HEK293 (cell line): ENCODE data around the gene CWC25.

Experiments used
- CTCF ChIA-PET: fragments of 350-600 bp; formaldehyde crosslinking; extraction: SDS; loops from one replicate; lab custom pipeline; 2021; ENCODE audit warnings: antibody characterized with exemption; lab: Yijun Ruan, JAX
- POLR2A ChIA-PET: fragments of 300-600 bp; formaldehyde crosslinking; extraction: SDS; loops from one replicate; lab custom pipeline; 2020; ENCODE audit warnings: antibody characterized with exemption, inconsistent platforms; lab: Yijun Ruan, JAX
- H3K27ac ChIP-seq: fragments of 200-500 bp; sonication (Bioruptor generic); 2 replicates; pipeline ENCODE4 v1.5.1; 2014; ENCODE audit warnings: low read depth, low read length, control low read depth, inconsistent platforms; ENCODE audit errors: extremely low read depth
- H3K36me3 ChIP-seq, 2 experiments: fragments of 200-500 bp in 1 of 2; sonication (Bioruptor generic) in 1 of 2; 1 replicate in 1 of 2; 2 replicates in 1 of 2; pipeline ENCODE4 v1.5.1; 2014 to 2017; ENCODE audit warnings: inconsistent platforms in 2 of 2, low read length in 2 of 2; ENCODE audit not compliant: control insufficient read depth in 2 of 2, insufficient read depth in 1 of 2
- H3K4me1 ChIP-seq: fragments of 200-500 bp; sonication (Bioruptor generic); 2 replicates; pipeline ENCODE4 v1.5.1; 2014; ENCODE audit warnings: mild to moderate bottlenecking, low read length, inconsistent platforms; ENCODE audit not compliant: control insufficient read depth, insufficient read depth
- H3K4me3 ChIP-seq: 2 replicates; pipeline ENCODE4 v1.5.1; 2011; ENCODE audit warnings: low read depth, mild to moderate bottlenecking, control low read depth, low read length, moderate library complexity
- H3K9me3 ChIP-seq: fragments of 200-500 bp; sonication (Bioruptor generic); 2 replicates; pipeline ENCODE4 v1.5.1; 2014; ENCODE audit warnings: low read depth, low read length, inconsistent platforms; ENCODE audit not compliant: control insufficient read depth, insufficient read depth
- GLIS2 ChIP-seq: fragments of 450-650 bp; formaldehyde crosslinking; IDR thresholded peaks from 2 replicates; pipeline ENCODE4 v1.5.1; 2016; ENCODE audit warnings: missing biosample characterization, missing genetic modification characterization
- KLF1 ChIP-seq: fragments of 450-650 bp; formaldehyde crosslinking; IDR thresholded peaks from 2 replicates; pipeline ENCODE4 v1.5.1; 2016; ENCODE audit warnings: missing biosample characterization, missing genetic modification characterization
- RBAK ChIP-seq: fragments of 450-650 bp; formaldehyde crosslinking; IDR thresholded peaks from 2 replicates; pipeline ENCODE4 v1.5.1; 2016; ENCODE audit warnings: missing biosample characterization, missing genetic modification characterization
- YY1 ChIP-seq: fragments of 450-650 bp; formaldehyde crosslinking; IDR thresholded peaks from 2 replicates; pipeline ENCODE4 v1.5.1; 2018; ENCODE audit warnings: missing biosample characterization, missing genetic modification characterization
- ZNF48 ChIP-seq: fragments of 450-650 bp; formaldehyde crosslinking; IDR thresholded peaks from 2 replicates; pipeline ENCODE4 v1.5.1; 2016; ENCODE audit warnings: missing biosample characterization, missing genetic modification characterization
- ZNF558 ChIP-seq: fragments of 450-650 bp; formaldehyde crosslinking; IDR thresholded peaks from 2 replicates; pipeline ENCODE4 v1.5.1; 2016; ENCODE audit warnings: missing biosample characterization, missing genetic modification characterization
- ZNF610 ChIP-seq: fragments of 450-650 bp; formaldehyde crosslinking; IDR thresholded peaks from 2 replicates; pipeline ENCODE4 v1.5.1; 2016; ENCODE audit warnings: missing biosample characterization, missing genetic modification characterization, borderline replicate concordance
- ZNF660 ChIP-seq: fragments of 450-650 bp; IDR thresholded peaks from 2 replicates; pipeline ENCODE4 v1.5.1; 2018; ENCODE audit warnings: missing biosample characterization, mild to moderate bottlenecking, missing genetic modification characterization
- ZSCAN30 ChIP-seq: fragments of 450-650 bp; IDR thresholded peaks from 2 replicates; pipeline ENCODE4 v1.5.1; 2018; ENCODE audit warnings: missing biosample characterization, mild to moderate bottlenecking, missing genetic modification characterization, moderate library complexity
- TF ChIP-seq, protein P1 (sequence below): fragments of 450-650 bp; formaldehyde crosslinking; IDR thresholded peaks from 2 replicates; pipeline ENCODE4 v1.5.1; 2016; ENCODE audit warnings: missing biosample characterization, missing genetic modification characterization
- TF ChIP-seq, protein P2 (sequence below): fragments of 450-650 bp; formaldehyde crosslinking; IDR thresholded peaks from 2 replicates; pipeline ENCODE4 v1.5.1; 2016; ENCODE audit warnings: missing biosample characterization, missing genetic modification characterization, borderline replicate concordance
- TF ChIP-seq, protein P3 (sequence below): fragments of 450-650 bp; formaldehyde crosslinking; IDR thresholded peaks from 2 replicates; pipeline ENCODE4 v1.5.1; 2016; ENCODE audit warnings: missing biosample characterization, missing genetic modification characterization
- TF ChIP-seq, protein P4 (sequence below): fragments of 450-650 bp; formaldehyde crosslinking; IDR thresholded peaks from 2 replicates; pipeline ENCODE4 v1.5.1; 2016; ENCODE audit warnings: missing biosample characterization, missing genetic modification characterization
- TF ChIP-seq, protein P5 (sequence below): fragments of 450-650 bp; formaldehyde crosslinking; IDR thresholded peaks from 2 replicates; pipeline ENCODE4 v1.5.1; 2016; ENCODE audit warnings: missing biosample characterization, missing genetic modification characterization
- TF ChIP-seq, protein P6 (sequence below): fragments of 450-650 bp; formaldehyde crosslinking; IDR thresholded peaks from 2 replicates; pipeline ENCODE4 v1.5.1; 2016; ENCODE audit warnings: missing biosample characterization, missing genetic modification characterization
- TF ChIP-seq, protein P7 (sequence below): sonication (generic); formaldehyde crosslinking; IDR thresholded peaks from 2 replicates; pipeline ENCODE4 v1.8.1; 2022; ENCODE audit warnings: mild to moderate bottlenecking, moderate library complexity, missing genetic modification reagents

The CWC25 gene

DNA sequence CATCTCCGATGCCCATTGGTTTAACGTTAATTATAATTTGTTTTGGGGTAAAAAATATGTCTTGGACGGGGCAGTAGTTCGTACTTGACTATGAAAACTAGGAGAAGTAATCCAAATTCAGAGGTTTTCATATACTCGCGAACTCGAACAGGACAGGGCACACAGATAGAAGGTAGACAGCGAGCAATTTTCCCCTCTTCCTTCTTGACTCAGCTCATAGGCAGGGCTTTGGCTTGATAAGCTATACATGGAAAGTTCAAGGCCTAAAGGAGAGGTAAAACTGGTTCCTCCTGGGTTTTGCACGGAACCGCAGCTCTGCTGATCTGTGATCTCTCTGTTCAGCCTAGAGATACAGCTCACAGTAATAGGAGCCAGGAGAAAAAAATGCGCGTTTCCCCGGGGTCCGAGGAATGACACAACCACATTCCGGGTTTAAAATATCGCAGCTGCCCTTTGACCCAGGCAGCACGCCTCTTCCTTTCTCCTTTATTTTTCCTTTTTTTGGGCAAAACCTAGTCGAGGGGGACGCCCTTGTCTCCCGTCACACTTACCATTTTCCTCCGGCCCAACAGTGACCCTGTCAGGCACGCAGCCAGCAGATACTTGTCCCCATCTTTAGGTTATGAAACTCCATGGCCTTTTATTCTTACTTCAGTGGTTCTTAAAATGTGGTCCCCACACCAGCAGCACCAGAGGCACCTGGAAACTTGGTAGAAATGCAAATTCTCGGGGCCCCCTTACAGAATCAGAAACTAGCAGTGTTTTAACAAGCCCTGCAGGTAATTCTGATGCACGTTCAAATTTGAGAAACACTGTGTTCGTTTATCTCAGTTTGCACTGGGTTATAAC is 43.1 kb upstream of the CWC25 start (continued):
- TF ChIP-seq, protein P1, sequence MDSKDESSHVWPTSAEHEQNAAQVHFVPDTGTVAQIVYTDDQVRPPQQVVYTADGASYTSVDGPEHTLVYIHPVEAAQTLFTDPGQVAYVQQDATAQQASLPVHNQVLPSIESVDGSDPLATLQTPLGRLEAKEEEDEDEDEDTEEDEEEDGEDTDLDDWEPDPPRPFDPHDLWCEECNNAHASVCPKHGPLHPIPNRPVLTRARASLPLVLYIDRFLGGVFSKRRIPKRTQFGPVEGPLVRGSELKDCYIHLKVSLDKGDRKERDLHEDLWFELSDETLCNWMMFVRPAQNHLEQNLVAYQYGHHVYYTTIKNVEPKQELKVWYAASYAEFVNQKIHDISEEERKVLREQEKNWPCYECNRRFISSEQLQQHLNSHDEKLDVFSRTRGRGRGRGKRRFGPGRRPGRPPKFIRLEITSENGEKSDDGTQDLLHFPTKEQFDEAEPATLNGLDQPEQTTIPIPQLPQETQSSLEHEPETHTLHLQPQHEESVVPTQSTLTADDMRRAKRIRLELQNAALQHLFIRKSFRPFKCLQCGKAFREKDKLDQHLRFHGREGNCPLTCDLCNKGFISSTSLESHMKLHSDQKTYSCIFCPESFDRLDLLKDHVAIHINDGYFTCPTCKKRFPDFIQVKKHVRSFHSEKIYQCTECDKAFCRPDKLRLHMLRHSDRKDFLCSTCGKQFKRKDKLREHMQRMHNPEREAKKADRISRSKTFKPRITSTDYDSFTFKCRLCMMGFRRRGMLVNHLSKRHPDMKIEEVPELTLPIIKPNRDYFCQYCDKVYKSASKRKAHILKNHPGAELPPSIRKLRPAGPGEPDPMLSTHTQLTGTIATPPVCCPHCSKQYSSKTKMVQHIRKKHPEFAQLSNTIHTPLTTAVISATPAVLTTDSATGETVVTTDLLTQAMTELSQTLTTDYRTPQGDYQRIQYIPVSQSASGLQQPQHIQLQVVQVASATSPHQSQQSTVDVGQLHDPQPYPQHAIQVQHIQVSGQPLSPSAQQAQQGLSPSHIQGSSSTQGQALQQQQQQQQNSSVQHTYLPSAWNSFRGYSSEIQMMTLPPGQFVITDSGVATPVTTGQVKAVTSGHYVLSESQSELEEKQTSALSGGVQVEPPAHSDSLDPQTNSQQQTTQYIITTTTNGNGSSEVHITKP (tag by site-specific recombination): peak; percentile 85
- no peak for TF ChIP-seq ZNF660
- TF ChIP-seq, protein P2, sequence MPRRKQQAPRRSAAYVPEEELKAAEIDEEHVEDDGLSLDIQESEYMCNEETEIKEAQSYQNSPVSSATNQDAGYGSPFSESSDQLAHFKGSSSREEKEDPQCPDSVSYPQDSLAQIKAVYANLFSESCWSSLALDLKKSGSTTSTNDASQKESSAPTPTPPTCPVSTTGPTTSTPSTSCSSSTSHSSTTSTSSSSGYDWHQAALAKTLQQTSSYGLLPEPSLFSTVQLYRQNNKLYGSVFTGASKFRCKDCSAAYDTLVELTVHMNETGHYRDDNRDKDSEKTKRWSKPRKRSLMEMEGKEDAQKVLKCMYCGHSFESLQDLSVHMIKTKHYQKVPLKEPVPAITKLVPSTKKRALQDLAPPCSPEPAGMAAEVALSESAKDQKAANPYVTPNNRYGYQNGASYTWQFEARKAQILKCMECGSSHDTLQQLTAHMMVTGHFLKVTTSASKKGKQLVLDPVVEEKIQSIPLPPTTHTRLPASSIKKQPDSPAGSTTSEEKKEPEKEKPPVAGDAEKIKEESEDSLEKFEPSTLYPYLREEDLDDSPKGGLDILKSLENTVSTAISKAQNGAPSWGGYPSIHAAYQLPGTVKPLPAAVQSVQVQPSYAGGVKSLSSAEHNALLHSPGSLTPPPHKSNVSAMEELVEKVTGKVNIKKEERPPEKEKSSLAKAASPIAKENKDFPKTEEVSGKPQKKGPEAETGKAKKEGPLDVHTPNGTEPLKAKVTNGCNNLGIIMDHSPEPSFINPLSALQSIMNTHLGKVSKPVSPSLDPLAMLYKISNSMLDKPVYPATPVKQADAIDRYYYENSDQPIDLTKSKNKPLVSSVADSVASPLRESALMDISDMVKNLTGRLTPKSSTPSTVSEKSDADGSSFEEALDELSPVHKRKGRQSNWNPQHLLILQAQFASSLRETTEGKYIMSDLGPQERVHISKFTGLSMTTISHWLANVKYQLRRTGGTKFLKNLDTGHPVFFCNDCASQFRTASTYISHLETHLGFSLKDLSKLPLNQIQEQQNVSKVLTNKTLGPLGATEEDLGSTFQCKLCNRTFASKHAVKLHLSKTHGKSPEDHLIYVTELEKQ: no peak
- TF ChIP-seq ZNF558 (tag by site-specific recombination): no peak
- no peak for TF ChIP-seq ZNF48 (tag by site-specific recombination)
- TF ChIP-seq YY1: no peak

DNA sequence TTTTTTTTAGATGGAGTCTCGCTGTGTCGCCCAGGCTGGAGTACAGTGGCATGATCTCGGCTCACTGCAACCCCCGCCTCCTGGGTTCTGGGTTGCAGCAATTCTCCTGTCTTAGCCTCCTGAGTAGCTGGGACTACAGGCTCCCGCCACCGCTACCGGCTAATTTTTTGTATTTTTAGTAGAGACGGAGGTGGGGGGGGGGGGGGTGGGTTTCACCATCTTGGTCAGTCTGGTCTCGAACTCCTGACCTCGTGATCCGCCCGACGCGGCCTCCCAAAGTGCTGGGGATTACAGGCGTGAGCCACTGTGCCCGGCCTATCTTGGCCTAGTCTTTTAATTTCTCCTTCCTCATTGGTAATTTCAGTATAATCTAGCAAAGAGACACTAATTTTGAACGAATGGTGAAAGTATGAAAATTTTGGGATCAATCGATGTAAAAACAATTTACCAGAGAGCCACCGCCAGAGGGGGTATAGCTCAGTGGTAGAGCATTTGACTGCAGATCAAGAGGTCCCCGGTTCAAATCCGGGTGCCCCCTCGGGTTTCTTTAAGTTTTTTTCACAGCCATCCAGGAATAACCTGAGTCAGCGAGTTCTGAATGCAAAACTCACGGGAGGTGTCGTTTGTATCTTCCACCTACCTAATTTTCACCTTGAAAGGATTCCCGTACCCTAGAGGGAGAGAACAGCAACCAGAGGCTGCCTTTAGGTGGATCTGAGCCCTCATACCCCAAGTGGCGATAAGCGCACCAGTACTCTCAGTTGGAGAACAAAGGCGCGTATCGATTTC is 42.3 kb upstream of the CWC25 start:
- ChIA-PET CTCF (interaction anchor here (0.6 to 1.3 kb wide), 8 partner anchors 12 to 333 kb away, joined by 3 to 8 read pairs (median 4); partner anchors contain the start of genes LASP1NB and RPL19), POLR2A (interaction anchor here (0.6 to 4.1 kb wide), 4 partner anchors 14 to 287 kb away, joined by 3 to 24 read pairs (median 7); partner anchors contain the start of gene RPL23)
- Histone ChIP-seq H3K36me3 (no peaks in the 10 kb centered on the region), H3K9me3 (no peaks in the 10 kb centered on the region), H3K27ac (peak overlapping the region; percentile 29; the same call in 1 of the 2 replicates), H3K4me3 (peak overlapping the region; percentile 39), H3K4me1 (peaks cover 7% of the 10 kb centered on the region)
- no peak for TF ChIP-seq RBAK (tag by site-specific recombination)
- TF ChIP-seq, protein P3, sequence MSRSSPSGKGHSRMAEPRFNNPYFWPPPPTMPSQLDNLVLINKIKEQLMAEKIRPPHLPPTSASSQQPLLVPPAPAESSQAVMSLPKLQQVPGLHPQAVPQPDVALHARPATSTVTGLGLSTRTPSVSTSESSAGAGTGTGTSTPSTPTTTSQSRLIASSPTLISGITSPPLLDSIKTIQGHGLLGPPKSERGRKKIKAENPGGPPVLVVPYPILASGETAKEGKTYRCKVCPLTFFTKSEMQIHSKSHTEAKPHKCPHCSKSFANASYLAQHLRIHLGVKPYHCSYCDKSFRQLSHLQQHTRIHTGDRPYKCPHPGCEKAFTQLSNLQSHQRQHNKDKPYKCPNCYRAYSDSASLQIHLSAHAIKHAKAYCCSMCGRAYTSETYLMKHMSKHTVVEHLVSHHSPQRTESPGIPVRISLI (tag by site-specific recombination): peak; percentile 37; the same call in 1 of the 2 replicates
- TF ChIP-seq, protein P4, sequence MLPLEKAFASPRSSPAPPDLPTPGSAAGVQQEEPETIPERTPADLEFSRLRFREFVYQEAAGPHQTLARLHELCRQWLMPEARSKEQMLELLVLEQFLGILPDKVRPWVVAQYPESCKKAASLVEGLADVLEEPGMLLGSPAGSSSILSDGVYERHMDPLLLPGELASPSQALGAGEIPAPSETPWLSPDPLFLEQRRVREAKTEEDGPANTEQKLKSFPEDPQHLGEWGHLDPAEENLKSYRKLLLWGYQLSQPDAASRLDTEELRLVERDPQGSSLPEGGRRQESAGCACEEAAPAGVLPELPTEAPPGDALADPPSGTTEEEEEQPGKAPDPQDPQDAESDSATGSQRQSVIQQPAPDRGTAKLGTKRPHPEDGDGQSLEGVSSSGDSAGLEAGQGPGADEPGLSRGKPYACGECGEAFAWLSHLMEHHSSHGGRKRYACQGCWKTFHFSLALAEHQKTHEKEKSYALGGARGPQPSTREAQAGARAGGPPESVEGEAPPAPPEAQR (tag by site-specific recombination): no peak
- TF ChIP-seq, protein P5, sequence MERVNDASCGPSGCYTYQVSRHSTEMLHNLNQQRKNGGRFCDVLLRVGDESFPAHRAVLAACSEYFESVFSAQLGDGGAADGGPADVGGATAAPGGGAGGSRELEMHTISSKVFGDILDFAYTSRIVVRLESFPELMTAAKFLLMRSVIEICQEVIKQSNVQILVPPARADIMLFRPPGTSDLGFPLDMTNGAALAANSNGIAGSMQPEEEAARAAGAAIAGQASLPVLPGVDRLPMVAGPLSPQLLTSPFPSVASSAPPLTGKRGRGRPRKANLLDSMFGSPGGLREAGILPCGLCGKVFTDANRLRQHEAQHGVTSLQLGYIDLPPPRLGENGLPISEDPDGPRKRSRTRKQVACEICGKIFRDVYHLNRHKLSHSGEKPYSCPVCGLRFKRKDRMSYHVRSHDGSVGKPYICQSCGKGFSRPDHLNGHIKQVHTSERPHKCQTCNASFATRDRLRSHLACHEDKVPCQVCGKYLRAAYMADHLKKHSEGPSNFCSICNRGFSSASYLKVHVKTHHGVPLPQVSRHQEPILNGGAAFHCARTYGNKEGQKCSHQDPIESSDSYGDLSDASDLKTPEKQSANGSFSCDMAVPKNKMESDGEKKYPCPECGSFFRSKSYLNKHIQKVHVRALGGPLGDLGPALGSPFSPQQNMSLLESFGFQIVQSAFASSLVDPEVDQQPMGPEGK (tag by site-specific recombination): peak; percentile 66
- peak; percentile 73 for TF ChIP-seq GLIS2 (tag by site-specific recombination)
- TF ChIP-seq ZNF610 (tag by site-specific recombination): no peak; the same call in 1 of the 2 replicates
- TF ChIP-seq, protein P6, sequence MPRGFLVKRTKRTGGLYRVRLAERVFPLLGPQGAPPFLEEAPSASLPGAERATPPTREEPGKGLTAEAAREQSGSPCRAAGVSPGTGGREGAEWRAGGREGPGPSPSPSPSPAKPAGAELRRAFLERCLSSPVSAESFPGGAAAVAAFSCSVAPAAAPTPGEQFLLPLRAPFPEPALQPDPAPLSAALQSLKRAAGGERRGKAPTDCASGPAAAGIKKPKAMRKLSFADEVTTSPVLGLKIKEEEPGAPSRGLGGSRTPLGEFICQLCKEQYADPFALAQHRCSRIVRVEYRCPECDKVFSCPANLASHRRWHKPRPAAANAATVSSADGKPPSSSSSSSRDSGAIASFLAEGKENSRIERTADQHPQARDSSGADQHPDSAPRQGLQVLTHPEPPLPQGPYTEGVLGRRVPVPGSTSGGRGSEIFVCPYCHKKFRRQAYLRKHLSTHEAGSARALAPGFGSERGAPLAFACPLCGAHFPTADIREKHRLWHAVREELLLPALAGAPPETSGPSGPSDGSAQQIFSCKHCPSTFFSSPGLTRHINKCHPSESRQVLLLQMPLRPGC (tag by site-specific recombination): 0 out of 2 replicates have a peak, but pooled peaks have one; percentile 12
- TF ChIP-seq, protein P7, sequence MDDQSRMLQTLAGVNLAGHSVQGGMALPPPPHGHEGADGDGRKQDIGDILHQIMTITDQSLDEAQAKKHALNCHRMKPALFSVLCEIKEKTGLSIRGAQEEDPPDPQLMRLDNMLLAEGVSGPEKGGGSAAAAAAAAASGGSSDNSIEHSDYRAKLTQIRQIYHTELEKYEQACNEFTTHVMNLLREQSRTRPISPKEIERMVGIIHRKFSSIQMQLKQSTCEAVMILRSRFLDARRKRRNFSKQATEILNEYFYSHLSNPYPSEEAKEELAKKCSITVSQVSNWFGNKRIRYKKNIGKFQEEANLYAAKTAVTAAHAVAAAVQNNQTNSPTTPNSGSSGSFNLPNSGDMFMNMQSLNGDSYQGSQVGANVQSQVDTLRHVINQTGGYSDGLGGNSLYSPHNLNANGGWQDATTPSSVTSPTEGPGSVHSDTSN (CRISPR knock-in tag): no peak
- TF ChIP-seq KLF1 (tag by site-specific recombination): peak; percentile 17; the same call in 1 of the 2 replicates
- peak; percentile 77; the same call in 1 of the 2 replicates for TF ChIP-seq ZSCAN30 (tag by site-specific recombination)
